Liver (tissue), 3 donors: ENCODE data around the gene NKD1.

ENCODE experiments used
- GABPA ChIP-seq, 2 donors: IDR thresholded peaks in 1 of 2; conservative IDR thresholded peaks in 1 of 2; 2 replicates each; pipeline ENCODE4 v1.6.1; 2016; ENCODE audit warnings: antibody characterized with exemption in 2 of 2, mild to moderate bottlenecking in 1 of 2, moderate library complexity in 1 of 2
- RAD21 ChIP-seq, 2 donors: IDR thresholded peaks; 2 replicates each; pipeline ENCODE4 v1.6.1; 2016; ENCODE audit warnings: antibody characterized with exemption in 2 of 2, mild to moderate bottlenecking in 2 of 2
- REST ChIP-seq: IDR thresholded peaks from 2 replicates; pipeline ENCODE4 v1.6.1; 2016; ENCODE audit warnings: antibody characterized with exemption, mild to moderate bottlenecking
- TF ChIP-seq, protein P1 (sequence below): fragments of 150-350 bp; IDR thresholded peaks from 2 replicates; pipeline ENCODE4 v1.5.1; 2017; ENCODE audit warnings: improper control_type of control experiment, low read depth, low read length; ENCODE audit not compliant: missing input control
- donor health status: healthy.
- donor health status: healthy.

DNA sequence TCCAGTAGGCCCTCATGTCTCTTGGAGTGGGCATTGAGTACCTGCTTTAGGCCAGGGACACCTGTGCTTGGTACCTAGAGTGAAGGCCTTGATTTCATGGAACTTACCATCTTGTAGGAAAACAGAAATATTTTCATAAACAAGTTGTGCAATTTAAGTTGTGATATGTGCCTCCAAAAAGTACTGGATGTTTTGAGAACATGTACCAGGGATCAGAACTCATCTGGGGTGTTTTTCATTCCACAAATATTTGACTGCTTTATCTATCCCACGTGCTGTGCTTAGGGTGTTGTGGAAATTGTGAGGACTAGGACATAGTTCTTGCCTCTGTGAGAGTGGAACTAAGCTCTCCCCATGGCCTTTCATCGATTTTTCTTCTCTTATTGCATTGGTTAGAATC is 8.8 kb downstream of the NKD1 start:
- TF ChIP-seq, protein P1, sequence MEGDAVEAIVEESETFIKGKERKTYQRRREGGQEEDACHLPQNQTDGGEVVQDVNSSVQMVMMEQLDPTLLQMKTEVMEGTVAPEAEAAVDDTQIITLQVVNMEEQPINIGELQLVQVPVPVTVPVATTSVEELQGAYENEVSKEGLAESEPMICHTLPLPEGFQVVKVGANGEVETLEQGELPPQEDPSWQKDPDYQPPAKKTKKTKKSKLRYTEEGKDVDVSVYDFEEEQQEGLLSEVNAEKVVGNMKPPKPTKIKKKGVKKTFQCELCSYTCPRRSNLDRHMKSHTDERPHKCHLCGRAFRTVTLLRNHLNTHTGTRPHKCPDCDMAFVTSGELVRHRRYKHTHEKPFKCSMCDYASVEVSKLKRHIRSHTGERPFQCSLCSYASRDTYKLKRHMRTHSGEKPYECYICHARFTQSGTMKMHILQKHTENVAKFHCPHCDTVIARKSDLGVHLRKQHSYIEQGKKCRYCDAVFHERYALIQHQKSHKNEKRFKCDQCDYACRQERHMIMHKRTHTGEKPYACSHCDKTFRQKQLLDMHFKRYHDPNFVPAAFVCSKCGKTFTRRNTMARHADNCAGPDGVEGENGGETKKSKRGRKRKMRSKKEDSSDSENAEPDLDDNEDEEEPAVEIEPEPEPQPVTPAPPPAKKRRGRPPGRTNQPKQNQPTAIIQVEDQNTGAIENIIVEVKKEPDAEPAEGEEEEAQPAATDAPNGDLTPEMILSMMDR: no peak
- TF ChIP-seq GABPA (IDR thresholded peaks at IDR 0.05 in 1 of 2, conservative IDR thresholded peaks at IDR 0.05 in 1 of 2) (no peak), REST (no peak), RAD21 (IDR thresholded peaks at IDR 0.05) (no peak)
